HL-60/S4 (cell line): Measurements from ENCODE around the gene TMEM271.

ENCODE experiments used
- in situ Hi-C: fragments of 300-500 bp; cut with MboI; formaldehyde crosslinking; loops from 2 replicates; pipeline ENCODE4 v1.14.3; 2022; ENCODE audit warnings: low sequenced_read_pairs

Gene TMEM271

DNA sequence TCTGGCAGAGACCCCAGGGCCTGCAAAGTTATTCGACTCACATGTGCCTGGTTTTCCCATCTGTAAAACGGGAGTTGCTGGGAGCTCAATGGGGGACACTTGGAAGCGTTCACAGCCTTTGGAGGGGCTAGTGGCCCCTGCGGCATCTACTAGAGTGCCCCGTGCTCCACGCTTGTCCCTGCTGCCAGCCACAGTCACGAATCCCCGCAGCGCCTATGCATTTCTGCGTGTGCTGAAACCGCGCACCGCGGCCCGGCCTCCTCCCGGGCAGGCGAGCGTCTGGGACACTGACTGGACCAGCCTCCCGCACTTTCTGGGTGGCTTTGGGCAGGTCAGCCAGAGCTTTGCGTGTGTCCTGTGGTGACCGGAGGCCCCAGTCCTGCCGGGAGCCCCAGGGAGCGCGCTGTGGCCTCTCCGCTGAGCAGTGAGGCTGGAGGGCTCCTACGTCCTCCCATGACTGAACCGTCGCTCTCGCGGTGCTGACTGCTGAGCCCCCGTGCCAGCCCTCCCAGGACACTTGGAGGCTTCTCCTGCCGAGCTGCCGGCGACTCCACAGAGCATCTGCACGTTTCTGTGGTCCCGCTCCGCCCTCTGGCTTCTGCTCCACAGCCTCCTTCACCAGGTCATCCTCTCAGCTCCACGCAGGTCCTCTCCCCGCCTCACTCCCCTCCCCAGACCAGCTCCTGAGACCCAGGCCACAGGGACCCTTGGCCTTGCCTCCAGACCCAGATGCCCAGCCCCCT, 40.7 kb downstream of the TMEM271 start:
- in situ Hi-C loops: no loop called here

DNA sequence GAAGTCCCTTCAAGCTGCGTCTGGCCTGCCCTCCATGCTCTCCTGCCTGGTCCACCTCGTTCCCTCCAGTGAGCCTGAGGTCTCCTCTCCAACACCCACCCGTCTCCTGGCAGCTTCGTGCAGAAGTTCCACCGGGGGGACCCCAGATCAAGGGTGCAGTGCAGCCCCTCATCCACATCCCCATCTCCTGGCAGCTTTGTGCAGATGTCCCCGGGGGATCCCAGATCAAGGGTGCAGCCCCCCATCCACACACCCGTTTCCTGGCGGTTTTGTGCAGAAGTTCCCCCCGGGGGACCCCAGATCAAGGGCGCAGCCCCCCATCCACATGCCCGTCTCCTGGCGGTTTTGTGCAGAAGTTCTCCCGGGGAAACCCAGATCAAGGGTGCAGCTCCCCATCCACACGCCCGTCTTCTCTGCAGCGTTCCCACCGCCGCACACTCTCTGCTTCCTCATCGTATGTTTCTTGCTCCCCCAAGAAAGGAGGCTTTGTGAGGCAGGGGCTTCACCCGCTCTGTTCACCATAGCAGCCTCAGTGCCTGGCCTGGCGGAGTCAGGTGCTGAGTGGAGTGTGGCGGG, 41.4 kb downstream of the TMEM271 start:
- in situ Hi-C loops: no loop called here

DNA sequence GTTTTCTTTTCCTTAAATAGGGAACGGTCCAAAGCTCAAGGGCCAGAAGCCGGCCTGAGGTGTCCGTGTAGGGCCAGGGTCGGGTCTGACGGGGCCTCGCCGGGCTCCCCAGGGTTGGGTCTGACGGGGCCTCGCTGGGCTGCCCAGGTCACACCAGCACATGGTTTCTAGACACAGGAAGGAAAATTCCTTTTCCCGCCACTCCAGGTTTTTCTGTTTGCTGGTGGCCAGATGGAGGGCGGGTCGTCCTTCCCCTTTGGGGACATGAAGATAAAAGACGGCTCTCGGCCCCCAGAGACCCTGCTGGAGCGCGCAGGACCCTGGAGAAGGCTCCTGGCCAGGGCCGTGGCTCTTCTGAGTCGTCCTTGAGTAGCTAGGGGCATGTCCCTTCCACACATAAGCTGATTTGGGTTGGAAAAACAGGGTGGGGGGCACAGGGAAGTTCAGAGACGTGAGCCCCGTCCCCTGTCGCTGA, 42.0 kb downstream of the TMEM271 start:
- in situ Hi-C loops: no loop called here

DNA sequence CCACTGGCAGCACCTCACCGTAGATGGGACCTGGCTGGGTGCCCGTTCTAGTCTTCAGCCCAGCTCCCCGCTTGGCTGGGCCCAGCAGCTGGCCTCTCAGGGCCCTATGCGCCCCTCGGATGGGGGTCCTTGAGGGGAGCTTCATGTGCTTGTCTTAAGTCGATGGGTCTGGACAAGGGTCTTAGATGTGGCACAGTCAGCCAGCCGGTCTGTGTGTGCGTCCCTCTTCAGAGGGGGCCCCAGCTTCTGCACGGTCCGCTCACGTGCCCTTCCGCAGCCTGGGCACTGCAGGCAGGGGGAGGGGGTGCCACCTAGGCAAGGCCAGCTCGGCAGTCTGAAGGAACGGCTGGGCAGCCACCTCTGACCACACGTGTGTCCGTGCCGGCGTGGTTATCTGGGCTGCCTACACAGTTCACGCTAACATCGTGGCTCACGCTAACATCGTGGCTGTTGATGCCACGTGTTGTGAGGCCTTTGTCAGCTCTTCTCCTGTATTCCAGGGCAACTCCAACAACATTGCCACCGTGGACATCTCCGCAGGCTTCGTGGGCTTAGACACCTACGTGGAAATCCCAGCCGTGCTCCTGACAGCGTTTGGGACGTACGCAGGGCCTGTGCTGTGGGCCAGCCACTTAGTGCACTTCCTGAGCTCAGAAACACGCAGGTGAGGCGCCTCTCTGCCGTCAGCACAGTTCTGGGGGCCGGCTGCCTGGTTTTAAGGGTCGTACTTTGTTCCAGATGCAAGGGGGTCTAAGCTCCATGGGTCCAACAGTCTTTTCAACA, 42.6 kb downstream of the TMEM271 start:
- in situ Hi-C loops: no loop called here

DNA sequence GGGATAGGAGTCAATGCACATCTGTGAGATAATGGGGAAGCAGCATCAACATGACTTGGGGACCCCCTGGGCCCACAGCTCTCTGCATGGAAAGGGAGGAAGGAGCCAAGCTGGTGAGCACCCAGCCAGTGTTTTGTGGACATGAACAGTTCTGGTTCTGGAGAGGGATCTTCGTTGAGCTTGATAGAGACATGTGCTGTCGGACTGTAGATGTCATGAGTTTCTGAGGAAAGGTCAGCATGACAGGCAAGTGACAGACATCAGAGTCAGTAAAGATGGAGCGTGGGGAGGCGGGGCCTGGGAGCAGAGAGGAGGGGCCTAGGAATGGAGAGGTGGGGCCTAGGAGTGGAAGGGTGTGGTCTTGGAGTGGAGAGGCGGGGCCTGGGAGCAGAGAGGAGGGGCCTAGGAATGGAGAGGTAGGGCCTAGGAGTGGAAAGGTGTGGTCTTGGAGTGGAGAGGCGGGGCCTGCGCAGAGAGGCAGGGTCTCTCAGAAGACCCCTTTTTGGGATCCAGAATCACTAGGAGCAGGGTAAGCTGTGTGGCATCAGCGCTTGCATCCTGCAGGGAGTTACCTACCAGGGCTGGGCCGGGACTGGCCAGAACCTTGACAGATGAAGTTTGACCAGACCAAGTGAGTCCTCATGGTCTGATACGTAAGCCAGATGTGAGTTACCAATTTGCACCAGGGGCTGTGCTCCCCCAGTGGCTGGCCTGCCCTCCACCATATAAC, 43.3 kb downstream of the TMEM271 start:
- in situ Hi-C loops: no loop called here

DNA sequence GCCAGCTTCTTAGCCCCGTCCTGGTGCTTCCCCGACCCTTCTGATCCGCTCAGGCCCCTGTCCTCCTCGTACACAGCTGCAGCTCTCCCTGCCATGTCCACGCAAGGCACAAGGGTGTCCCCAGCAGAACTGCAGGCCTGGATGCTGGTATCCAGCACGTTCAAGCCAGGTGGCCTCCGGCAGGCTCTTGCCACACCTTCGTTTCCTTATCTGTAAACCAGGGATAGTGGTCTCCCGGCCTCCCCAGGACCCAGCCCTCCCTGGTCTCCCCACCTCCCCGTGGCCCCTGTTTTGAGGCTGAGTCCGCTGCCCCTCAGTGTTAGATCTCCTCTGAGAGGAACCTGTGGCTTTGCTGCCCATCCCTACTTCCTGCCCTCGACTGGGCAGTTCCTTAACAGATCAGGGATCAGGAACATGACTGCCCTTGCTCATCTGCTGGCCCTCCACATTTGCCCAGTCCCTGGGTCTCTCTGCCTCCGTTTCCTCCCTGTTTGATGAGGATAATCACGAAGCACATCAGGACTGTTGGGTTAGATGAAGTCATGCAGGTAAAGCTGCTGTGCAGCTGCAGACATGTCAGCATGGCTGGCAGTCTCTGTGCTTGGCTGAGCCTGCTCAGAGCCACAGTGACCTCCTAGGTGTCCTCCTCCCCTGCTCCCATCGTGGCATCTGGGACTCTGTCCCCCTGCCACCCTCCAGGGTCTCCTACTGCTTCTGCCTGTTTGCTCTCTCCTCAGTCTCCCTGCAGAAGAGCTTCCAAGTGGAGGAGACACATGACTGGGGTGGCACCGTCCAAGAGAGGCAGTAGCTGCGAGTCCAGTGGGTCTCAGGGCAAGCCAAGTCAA, 44.2 kb downstream of the TMEM271 start:
- in situ Hi-C loops: no loop called here

DNA sequence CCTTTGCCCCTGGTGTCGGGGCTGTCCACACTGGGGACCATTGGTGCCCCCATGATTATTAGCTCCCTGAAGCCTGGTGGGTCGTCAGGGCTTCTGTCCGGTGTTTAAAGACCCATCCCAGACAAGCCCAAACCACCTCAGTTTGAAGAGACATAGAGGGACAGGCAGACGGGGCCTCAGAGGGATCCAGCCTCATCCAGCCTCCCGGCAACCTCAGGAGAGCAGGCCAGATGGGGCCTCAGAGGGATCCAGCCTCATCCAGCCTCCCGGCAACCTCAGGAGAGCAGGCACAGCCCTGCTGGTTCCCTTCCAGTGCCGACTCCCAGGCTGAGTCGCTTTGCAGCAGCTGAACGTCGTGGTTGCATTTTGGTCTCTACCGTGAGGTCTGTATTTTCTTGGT, 45.0 kb downstream of the TMEM271 start:
- in situ Hi-C loops: no loop called here

DNA sequence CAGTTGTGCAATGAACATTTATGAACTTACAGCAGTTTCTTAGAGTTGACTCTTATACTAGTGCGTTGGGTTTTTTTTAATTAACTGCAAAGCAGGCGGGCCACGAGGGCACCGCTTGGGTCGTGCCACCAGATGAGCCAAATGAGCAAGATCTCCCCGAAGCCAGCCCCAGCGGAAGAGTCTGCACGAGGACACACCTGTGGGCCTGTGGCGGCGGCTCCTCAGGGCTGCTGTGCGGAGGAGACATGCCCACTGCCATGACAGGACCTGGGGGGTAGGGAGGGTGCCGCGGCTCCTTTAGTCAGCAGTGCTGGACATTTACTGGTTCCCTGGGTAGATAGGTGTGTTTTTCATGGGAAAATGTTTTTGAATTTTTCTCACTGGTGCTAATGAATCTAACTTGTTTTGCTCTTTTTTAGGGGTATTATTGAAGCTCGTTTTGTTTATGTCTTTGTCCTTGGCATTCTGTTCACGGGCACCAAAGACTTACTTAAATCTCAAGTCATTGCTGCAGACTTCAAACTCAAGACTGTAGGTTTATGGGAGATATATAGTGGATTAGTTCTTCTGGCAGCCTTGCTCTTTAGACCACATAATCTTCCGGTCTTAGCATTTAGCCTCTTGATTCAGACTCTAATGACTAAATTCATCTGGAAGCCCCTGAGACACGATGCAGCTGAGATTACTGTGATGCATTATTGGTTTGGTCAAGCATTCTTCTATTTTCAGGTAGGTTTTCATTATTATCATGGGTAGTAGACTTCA, 45.9 kb downstream of the TMEM271 start:
- in situ Hi-C loops: no loop called here

DNA sequence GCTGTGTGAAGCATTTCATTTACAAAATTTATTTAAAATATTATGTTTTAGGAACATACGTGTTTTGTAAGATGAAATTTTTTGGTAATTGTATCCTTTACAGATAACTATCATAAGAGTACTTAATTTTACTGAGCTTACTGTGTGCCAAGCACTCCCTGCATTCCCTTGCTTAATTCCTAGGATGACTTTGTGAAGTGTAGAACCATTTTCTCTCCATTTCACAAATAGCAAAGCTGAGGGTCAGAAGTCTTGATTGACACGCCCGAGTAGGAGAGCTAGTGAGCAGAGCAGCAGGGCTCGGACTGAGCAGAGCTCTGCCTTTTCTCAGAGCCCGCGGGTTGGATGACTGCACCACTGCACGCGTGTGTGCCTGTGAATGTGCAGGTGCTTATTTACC, 46.5 kb downstream of the TMEM271 start:
- in situ Hi-C loops: no loop called here

DNA sequence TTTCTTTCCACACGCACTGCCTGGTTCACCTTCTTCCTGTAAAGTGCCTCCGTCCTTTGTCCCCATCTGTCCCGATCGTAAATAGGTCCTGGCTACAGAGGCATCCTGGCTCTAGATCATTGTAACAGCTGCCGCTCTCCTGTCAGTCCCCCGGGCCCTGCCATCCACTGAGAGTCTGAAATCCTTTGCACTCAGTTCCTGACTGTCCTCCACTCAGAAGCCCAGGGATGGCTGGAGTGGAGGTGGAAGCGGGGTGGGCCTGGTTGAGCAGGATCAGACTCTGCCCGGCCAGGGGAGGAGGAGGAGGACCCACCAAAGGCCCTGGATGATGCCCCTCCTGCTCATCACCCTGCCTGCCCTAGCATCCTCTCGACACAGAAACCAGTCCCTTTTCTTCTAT, 47.3 kb downstream of the TMEM271 start:
- in situ Hi-C loops: no loop called here

DNA sequence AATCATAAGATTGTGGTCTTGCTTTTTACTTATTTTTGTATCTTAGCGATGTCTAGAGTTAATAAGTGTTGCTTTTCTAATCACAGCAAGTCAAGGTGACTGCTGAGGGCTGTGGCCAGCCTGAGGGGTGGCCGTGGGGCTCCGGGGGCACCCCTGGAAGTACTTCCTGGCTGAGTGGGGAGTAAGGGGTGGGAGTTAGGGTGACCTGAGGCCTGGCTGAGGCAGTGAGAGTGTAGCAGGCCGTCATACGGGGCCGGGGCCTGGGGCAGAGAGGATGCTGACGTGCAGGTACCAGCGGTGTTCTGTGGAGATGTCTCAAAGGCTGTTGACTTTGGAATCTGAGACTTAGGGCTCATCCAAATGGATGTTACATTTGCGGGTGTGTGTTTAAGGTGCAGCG, 47.8 kb downstream of the TMEM271 start:
- in situ Hi-C loops: no loop called here

DNA sequence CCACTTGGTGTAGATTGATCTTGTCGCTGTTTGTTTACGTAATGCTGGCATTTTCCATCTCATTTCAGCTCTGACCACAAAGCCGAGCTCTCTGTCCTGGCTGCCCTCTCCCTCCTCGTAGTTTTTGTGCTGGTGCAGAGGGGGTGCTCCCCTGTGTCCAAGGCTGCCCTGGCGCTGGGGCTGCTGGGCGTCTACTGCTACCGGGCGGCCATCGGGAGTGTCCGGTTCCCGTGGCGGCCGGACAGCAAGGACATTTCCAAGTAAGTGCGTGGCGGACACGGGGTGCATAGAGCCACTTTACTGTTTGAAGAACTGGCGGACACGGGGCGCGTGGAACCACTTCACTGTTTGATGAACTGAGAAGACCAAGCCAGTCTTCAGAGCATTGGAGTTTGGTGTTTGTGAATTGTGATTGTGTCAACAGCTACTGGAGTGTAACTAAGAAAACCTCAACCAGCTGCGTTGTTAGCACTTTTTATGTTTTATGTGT, 49.1 kb downstream of the TMEM271 start:
- in situ Hi-C loops: no loop called here

DNA sequence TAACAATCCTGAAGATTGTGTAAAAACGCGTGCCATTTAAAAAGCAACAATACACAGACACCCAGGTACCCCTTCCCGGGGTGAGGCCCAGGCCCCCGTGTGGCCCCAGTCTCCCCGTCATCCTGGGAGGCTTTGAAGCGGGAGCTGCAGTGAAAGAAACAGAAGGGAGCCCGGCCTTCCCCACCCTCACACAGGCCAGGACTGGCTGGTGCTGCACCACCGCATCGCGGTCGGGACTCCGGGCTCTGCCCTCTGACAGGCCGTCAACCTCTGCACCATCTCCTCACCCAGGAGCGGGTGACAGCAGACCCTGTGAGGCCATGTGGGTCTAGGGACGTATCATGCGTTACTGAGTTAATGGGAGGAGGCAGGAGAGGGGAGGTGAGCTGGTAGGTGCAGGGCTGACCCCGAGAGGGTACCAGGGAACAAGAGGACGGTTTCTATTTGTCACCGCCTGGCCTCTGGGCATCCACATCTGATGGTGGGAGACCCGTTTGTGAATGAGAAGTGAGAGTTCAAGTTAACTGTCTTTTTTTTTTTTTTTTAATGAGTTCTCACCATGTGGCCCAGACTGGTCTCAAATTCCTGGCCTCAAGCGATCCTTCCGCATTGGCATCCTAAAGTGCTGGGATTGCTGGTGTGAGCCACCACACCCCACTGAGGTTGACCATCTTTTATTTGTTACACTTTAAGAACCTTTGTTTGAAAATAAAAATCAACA, 49.7 kb downstream of the TMEM271 start:
- in situ Hi-C loops: no loop called here

DNA sequence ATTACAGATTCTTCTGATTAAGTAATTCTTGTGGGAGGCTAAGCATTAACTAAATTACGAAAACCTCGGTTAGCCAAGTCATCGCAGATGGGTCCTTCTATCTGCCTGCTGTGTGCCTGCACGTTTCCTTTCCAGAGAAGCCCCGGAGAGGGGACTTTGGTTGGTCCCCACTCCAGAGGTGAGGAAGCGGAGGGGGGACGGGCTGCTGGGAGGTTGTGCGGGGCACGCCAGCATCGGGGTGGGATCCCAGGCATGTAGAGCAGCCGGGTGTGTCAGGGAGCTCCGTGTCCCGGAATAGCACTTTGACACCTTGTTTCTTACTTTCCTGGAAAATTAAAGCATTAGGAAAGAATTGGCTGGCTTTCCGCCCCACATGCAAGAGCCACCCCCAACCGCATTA, 50.4 kb downstream of the TMEM271 start:
- in situ Hi-C loops: no loop called here

DNA sequence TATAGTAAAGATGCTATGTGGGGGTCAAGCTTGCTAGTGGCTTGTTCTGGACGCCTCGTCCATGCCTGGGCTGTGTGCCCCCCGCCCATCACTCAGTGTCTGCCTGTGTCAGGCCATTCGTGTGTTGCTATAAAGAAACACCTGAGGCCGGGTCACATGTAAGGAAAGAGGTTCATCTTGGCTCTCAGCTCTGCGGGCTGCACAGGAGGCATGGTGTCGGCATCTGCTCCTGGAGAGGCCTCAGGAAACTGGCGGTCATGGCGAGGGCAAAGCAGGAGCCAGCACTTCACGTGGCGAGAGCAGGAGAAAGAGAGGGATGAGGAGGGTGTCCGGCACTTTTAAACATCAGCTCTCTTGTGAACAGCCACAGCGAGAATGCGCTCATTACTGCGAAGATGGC, 51.9 kb downstream of the TMEM271 start:
- in situ Hi-C loops: no loop called here
